GM18502 (cell line): Measurements from ENCODE around the gene CDKL4.
"Not testable (repeated sequence)": the region's sequence is repeated elsewhere in the genome, so short reads cannot be mapped to it uniquely, and the experiment has no call there.

ENCODE experiments used
- ATAC-seq: cut with Tn5 transposase; IDR thresholded peaks from one replicate; pipeline ENCODE4 v1.9.1; 2021; ENCODE audit warnings: mild to moderate bottlenecking; ENCODE audit not compliant: unreplicated experiment, poor library complexity

CDKL4 gene

GRCh38 chr2:39181297-39181696 lies 62.5 kb downstream of the CDKL4 start:
- ATAC-seq: no peak

- no peak for ATAC-seq
Measured at GRCh38 chr2:39179974-39180960, 63.5 kb downstream of the CDKL4 start.

GRCh38 chr2:39178756-39179155 lies 65.0 kb downstream of the CDKL4 start:
- no peak for ATAC-seq

GRCh38 chr2:39176997-39177396 lies 66.8 kb downstream of the CDKL4 start:
- ATAC-seq: no peak

GRCh38 chr2:39175026-39175812 lies 68.6 kb downstream of the CDKL4 start:
- ATAC-seq: no peak

GRCh38 chr2:39174022-39174421 lies 69.7 kb downstream of the CDKL4 start:
- no peak for ATAC-seq

- not testable (repeated sequence) for ATAC-seq
Measured at GRCh38 chr2:39172047-39172706, 71.6 kb downstream of the CDKL4 start.

GRCh38 chr2:39171621-39172020 lies 72.1 kb downstream of the CDKL4 start:
- no peak for ATAC-seq

- no peak for ATAC-seq
Measured at GRCh38 chr2:39164089-39164488, 79.7 kb downstream of the CDKL4 start.

GRCh38 chr2:39160982-39161381 lies 82.8 kb downstream of the CDKL4 start:
- no peak for ATAC-seq

GRCh38 chr2:39159283-39159682 lies 84.5 kb downstream of the CDKL4 start:
- ATAC-seq: no peak

GRCh38 chr2:39158351-39158750 lies 85.4 kb downstream of the CDKL4 start:
- ATAC-seq: no peak

- no peak for ATAC-seq
Measured at GRCh38 chr2:39156846-39157245, 86.9 kb downstream of the CDKL4 start.

- ATAC-seq: no peak
Measured at GRCh38 chr2:39156107-39156506, 87.7 kb downstream of the CDKL4 start.

- ATAC-seq: not testable (repeated sequence)
Measured at GRCh38 chr2:39155573-39155972, 88.2 kb downstream of the CDKL4 start.

- no peak for ATAC-seq
Measured at GRCh38 chr2:39154944-39155343, 88.8 kb downstream of the CDKL4 start.

- no peak for ATAC-seq
Measured at GRCh38 chr2:39153312-39153711, 90.5 kb downstream of the CDKL4 start.

- no peak for ATAC-seq
Measured at GRCh38 chr2:39152504-39152903, 91.3 kb downstream of the CDKL4 start.

- ATAC-seq: no peak
Measured at GRCh38 chr2:39150890-39151497, 92.8 kb downstream of the CDKL4 start.

- no peak for ATAC-seq
Measured at GRCh38 chr2:39150102-39150562, 93.6 kb downstream of the CDKL4 start.
